HG02870 (cell line): ENCODE results near the gene POLD2.

Experiments used
- ATAC-seq: cut with Tn5 transposase; IDR thresholded peaks from one replicate; pipeline ENCODE4 v1.9.1; 2021; ENCODE audit warnings: mild to moderate bottlenecking, moderate library complexity; ENCODE audit not compliant: unreplicated experiment

The POLD2 gene

DNA sequence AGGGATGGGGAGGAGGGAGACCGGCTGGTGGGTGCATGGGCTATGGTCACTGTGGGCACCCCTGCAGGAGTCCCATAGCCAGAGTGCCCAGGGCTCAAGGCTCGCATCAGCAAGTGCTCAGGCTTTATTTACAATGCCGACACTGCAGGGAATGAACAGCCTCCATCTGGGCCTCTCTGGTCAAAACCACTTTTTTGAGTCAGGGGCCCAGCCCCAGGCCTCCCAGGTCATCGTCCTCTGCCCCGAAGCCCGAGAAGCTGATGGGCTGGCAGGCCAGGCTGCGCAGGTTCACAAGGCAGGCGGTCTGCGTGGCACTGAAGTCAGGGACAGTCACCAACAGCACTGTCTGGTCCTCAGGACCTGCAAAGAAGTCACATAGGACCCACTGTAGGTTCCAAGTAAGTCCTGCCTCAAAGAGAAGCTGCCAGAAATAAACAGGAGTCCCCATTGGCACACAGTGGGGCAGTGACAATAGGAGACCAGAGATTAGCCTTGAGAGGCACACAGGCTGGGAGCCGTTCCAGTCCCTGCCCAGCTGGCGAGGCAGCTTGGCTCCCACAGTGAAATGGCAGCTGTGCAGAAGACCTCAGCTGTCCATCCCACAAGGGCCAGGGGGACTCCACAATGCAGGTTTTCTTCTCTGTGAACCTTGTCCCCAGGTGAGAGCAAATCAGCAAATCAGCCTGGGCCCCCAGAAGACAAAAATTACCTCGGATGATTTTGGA lies 8.6 kb downstream of the POLD2 start:
- no peak for ATAC-seq

GRCh38 chr7:44113764-44114354 lies 9.5 kb downstream of the POLD2 start:
- ATAC-seq, result no peak

DNA sequence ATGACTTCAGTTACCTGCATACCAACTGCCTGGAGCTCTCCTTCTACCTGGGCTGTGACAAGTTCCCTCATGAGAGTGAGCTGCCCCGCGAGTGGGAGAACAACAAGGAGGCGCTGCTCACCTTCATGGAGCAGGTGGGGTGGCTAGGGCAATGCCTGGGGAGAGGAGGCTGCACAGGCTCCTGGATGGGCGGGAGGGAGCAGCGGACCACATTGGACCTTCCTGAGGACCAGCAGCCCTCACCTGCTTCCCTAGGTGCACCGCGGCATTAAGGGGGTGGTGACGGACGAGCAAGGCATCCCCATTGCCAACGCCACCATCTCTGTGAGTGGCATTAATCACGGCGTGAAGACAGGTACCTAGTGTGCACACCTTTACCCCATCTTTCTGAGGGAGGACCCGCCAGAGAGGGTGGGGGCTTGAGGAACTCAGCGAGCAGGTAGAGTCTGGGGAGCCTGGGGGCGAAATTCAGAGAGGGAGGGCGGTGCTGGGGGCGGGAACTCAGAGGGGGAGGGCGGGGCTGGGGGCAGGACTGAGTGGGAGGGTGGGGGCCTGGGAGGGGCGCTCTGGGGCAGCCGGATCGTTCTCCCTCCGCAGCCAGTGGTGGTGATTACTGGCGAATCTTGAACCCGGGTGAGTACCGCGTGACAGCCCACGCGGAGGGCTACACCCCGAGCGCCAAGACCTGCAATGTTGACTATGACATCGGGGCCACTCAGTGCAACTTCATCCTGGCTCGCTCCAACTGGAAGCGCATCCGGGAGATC lies 10.2 kb downstream of the POLD2 start:
- no peak for ATAC-seq

DNA sequence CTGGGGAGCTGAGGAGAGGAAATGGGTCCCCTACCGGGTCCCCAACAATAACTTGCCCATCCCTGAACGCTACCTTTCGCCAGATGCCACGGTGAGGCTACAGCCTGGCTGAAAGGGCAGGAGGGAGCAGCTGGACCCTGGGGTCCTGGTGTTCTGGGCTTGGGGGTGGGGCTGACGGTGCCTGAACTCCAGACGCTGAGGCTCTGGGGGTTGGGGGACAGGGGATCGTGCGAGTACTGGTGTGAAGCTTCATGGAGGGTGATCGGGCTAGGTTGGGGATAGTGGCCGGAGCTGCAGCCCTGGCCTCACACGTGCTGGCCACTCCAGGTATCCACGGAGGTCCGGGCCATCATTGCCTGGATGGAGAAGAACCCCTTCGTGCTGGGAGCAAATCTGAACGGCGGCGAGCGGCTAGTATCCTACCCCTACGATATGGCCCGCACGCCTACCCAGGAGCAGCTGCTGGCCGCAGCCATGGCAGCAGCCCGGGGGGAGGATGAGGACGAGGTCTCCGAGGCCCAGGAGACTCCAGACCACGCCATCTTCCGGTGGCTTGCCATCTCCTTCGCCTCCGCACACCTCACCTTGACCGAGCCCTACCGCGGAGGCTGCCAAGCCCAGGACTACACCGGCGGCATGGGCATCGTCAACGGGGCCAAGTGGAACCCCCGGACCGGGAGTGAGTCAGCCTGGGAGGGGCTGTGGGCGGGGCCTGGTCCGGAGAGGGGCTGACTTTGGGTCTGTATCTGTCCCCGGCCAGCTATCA lies 10.9 kb downstream of the POLD2 start:
- no peak for ATAC-seq

DNA sequence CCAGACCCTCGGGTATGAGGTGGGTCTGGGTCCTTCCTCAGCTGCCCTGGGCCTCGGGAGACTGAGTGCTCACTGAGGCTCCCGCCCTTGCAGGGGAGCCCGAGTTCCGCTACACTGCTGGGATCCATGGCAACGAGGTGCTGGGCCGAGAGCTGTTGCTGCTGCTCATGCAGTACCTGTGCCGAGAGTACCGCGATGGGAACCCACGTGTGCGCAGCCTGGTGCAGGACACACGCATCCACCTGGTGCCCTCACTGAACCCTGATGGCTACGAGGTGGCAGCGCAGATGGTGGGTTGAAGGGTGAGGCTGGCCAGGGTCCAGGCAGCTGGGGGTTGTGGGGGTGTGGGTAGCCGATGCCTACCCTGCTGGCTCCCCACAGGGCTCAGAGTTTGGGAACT lies 11.6 kb downstream of the POLD2 start:
- ATAC-seq, result no peak

DNA sequence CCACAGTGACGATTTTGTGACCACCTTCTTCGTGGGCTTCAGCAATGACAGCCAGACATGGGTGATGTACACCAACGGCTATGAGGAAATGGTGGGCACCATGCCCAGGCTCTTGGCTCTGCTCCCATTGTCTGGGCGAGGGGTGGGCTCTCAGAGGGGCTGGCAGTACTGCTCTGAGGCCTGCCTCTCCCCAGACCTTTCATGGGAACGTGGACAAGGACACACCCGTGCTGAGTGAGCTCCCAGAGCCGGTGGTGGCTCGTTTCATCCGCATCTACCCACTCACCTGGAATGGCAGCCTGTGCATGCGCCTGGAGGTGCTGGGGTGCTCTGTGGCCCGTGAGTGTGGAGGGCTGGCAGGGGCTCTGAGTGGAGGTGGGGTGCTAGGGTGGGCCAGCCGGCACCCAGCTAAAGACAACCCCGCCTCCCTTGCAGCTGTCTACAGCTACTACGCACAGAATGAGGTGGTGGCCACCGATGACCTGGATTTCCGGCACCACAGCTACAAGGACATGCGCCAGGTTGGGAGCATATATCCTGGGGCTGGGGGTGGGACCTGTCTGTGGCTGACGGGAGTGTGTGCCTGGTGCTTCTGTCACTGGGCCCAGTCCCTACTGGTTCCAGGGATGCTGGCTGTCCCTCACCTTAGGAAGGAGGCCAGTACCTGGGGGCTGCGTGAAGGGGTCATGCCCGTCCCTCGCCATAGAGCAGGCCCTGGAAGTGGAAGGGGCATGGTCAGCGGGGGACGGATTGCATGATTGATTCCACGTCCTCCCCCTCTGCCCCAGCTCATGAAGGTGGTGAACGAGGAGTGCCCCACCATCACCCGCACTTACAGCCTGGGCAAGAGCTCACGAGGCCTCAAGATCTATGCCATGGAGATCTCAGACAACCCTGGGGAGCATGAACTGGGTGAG lies 12.4 kb downstream of the POLD2 start:
- no peak for ATAC-seq

DNA sequence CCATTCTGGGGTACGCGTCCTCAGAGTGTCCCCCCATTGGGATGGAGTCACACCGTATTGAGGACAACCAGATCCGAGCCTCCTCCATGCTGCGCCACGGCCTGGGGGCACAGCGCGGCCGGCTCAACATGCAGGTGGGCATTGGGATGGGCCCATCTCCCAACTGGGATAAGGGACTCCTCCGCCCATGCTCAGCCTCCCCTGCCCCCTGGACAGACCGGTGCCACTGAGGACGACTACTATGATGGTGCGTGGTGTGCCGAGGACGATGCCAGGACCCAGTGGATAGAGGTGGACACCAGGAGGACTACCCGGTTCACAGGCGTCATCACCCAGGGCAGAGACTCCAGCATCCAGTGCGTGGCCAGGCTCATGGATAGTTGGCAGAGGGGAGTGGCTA lies 13.4 kb downstream of the POLD2 start:
- no peak for ATAC-seq

DNA sequence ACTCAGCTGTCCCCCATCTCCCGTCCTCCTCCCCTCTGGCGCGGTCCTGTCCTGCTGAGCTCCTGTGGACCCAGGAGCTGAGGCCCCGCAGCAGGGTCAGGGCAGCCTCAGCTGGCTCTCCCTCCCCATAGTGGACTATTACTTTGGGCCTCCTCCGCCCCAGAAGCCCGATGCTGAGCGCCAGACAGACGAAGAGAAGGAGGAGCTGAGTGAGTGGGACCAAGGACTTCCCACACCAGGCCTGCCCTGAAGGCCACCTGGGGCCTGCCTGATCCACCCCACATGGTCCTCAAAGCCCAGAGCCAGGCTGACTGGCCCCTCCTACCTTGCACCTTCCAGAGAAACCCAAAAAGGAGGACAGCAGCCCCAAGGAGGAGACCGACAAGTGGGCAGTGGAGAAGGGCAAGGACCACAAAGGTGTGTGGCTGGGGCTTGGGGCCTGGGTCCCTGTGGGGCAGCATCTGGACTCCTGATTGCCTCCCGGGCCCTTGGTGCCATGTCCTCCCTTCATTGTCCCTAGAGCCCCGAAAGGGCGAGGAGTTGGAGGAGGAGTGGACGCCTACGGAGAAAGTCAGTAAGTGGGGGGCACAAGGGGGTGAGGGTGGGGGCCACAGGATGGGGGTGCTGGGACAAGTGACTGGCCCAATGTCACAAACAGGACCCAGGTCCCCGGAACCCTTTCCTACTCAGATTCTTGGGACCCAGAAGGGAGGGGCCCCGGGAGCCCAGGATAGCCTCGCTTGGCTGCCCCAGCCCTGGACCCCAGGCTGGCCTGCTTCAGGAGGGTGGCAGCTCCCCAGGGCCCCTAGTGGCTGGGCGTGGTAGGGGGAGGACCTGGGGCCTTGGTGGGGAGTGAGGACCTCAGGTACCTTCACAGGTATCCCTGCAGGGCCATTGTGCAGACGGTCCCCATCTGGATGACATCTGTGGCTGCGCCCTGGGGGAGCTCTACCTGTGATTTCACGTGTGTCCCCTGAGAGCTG lies 14.3 kb downstream of the POLD2 start:
- no peak for ATAC-seq

DNA sequence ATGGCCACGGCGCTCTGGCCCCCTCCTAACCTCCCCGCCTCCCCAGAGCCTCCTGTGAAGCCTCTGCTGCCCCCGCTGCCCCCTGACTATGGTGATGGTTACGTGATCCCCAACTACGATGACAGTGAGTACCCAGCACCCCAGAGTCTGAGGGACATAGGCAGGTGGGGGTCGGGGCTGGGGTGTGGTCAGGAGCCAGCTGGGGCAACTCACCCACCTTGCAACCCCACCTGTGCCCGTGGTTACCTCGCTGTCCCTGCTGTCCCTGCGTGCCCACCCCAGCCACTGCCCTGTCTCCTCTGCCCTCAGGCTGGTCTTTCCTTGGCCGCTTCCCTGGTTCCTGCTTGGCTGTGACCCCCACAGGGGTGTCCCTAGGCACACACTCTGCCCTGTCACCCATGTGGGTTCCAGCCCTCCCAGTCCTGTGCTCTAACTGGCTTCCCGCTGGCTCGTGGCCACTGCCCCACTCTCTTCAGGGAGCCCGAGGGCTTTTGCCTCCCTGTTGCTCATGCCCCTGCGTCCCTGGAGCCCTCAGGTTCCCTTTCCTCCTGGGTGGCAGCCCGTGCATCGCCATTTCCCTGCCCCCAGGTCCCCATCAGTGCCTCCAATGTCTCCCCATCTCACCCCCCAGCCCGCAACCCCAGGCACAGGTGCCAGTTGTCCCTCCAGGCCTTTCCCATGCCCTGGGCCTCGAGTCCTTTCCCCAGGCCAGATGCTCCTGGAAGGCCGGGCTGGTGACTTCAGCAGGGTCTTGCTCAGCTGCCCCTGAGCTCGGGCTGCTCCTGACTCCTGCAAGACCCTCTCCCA lies 15.2 kb downstream of the POLD2 start:
- no peak for ATAC-seq

DNA sequence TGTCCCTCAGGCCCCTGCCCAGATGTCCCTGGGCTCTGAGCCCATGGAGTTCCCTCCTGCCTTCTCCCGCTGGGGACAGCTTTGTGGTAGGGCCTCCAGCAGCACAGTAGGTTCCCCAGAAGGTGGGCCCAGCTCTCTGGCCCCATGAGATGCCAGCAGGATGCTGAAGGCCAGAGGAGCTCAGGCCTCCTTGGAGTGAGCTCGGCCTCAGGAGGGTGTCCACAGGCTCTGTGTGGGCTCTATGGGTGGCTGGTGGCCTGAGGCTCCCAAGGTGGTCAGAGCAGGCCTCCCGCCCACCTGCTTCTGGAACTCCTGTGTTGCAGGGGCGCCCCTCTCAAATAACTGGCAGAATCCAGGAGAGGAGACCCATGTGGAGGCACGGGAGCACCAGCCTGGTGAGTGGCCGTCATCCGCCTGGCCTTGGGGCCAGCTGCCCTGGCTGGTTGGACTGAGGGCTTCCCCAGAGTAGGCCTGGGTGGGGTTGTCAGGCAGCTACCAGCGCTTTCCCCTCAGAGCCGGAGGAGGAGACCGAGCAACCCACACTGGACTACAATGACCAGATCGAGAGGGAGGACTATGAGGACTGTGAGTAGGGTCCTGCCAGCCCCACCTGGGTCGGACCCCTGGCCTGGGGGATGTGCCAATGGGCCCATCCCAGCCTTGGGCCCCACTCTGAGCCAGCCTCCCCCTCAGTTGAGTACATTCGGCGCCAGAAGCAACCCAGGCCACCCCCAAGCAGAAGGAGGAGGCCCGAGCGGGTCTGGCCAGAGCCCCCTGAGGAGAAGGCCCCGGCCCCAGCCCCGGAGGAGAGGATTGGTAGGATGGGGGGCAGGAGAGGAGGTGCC lies 16.0 kb downstream of the POLD2 start:
- ATAC-seq, result no peak

- ATAC-seq, result no peak
Observed at GRCh38 chr7:44106311-44107065, 16.9 kb downstream of the POLD2 start.

GRCh38 chr7:44105832-44106231 lies 17.5 kb downstream of the POLD2 start:
- no peak for ATAC-seq

DNA sequence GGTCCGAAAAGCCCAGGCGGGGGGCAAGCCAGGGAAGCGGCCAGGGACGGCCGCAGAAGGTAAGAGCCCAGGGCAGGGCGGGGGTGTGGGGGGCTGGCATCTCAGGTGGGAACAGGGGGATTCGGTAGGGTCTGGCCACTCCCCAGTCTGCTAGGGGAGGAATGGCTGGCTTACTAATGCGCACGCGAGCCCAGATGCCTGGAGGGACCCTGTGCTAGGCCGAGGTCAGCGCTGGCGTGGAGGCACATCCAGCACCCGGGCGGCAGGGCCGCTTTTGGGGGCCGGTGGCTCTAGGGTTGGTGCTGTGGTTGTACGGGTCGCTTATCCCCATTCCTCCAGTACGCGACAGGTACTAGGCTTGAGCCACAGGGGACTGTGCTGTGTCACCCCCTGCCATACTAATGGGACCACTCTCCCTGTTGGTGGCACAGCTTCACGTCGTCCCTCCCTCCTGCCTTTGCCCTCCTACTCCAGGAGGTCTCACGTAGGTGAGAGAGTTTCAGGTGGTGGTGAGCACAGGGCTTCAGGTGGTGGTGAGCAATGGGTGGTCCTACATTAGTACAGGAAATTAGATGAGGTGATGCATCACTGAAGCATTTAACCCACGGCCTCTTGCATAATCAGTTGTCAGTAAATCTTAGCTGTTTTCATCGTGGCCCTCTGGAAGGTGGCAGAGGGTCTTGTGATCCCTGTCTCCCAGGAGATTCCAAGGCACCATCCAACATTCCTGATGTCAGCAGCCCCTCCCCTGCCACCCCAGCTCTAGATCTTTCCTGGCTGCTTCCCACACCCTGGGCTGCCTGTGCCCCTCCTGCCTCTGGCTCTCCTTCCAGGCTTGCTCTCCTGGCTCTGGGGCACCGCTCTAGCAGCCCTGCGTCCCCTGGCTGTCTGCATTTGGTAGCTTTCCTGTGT lies 18.2 kb downstream of the POLD2 start:
- no peak for ATAC-seq

DNA sequence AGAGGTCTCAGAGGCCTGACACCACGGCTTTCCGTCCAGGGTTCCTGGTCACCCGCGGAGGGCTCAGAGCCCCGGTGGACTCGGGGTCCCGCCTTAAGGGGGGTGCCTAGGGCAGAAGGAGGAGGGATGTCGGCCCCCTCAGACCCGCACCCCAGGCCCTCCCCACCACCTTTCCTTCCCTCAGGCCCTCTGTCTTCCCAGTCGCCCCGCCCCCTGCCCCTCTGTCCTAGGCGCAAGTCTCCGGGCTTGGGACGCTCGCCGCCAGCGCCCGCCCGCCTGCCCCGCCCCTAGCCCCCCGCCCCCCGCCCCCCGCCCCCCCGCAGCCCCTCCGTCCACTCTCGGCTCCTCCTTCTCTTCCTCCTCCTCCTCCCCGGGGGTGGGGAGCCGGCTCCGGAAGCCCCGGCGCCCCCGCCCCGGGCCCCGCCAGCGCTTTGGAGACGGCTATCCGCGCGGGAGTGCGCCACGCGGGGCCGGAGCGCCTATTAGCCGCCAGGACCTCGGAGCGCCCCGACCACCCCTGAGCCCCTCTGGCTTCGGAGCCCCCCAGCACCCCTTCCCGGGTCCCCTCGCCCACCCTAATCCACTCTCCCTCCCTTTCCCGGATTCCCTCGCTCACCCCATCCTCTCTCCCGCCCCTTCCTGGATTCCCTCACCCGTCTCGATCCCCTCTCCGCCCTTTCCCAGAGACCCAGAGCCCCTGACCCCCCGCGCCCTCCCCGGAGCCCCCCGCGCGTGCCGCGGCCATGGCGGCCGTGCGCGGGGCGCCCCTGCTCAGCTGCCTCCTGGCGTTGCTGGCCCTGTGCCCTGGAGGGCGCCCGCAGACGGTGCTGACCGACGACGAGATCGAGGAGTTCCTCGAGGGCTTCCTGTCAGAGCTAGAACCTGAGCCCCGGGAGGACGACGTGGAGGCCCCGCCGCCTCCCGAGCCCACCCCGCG lies 19.2 kb downstream of the POLD2 start, which contains the start of gene AEBP1:
AEBP1 (plus strand) TSS at position 423 of the 937 bp plus-strand sequence; CDS start at position 744, 321 bp downstream.
- no peak for ATAC-seq
